ENCODE results near the gene PGAM5.

- no peak for TF ChIP-seq CTCF (IDR thresholded peaks at IDR 0.05)
- TF ChIP-seq POLR2A (IDR thresholded peaks at IDR 0.05): no peak
Observed at GRCh38 chr12:132686825-132687210, 23.8 kb upstream of the PGAM5 start.
